Tibial nerve (tissue), 4 donors: ENCODE measurements around the gene MDFIC. TPM values are rescaled to one million over a fixed set of nuclear protein-coding genes. Genes with fewer than 3 reads are reported as not detected.

Source experiments
- DNase-seq, 2 donors: peaks; one replicate each; pipeline ENCODE4 v3.0.0-alpha.2; 2019; ENCODE audit warnings: low spot score in 2 of 2
- H3K27ac ChIP-seq, 4 donors: fragments of 200-600 bp; sonication (generic) in 3 of 4; one replicate each; pipeline ENCODE4 v1.5.1; 2017 to 2019; ENCODE audit warnings: mild to moderate bottlenecking in 1 of 4
- H3K27me3 ChIP-seq, 2 donors: fragments of 200-600 bp; sonication (generic) in 1 of 2; one replicate each; pipeline versions ENCODE4 v1.5.1 to v1.6.0; 2017 to 2019
- H3K36me3 ChIP-seq, 3 donors: fragments of 200-600 bp; sonication (generic); one replicate each; pipeline ENCODE4 v1.5.1; 2018 to 2019
- H3K4me1 ChIP-seq, 4 donors: fragments of 200-600 bp; sonication (generic) in 3 of 4; one replicate each; pipeline ENCODE4 v1.5.1; 2017 to 2019
- H3K4me3 ChIP-seq, 4 donors: fragments of 200-600 bp; sonication (generic) in 3 of 4; one replicate each; pipeline ENCODE4 v1.5.1; 2017 to 2019; ENCODE audit warnings: mild to moderate bottlenecking in 1 of 4, moderate library complexity in 1 of 4
- H3K9me3 ChIP-seq, 4 donors: fragments of 200-600 bp; sonication (generic) in 3 of 4; one replicate each; pipeline ENCODE4 v1.5.1; 2017 to 2019
- CTCF ChIP-seq, 5 experiments: fragments of 200-600 bp in 3 of 5; fragments of 450-650 bp in 2 of 5; sonication (generic) in 3 of 5; IDR thresholded peaks; one replicate each; pipeline ENCODE4 v1.5.1; 2016 to 2019; ENCODE audit warnings: antibody characterized with exemption in 5 of 5, mild to moderate bottlenecking in 3 of 5, moderate library complexity in 2 of 5
- EP300 ChIP-seq, 2 donors: sonication (generic); formaldehyde crosslinking; IDR thresholded peaks; one replicate each; pipeline ENCODE4 v1.6.1; 2017; ENCODE audit warnings: antibody characterized with exemption in 2 of 2, mild to moderate bottlenecking in 1 of 2
- POLR2A ChIP-seq, 2 donors: fragments of 450-650 bp; IDR thresholded peaks; one replicate each; pipeline ENCODE4 v1.6.1; 2017; ENCODE audit warnings: antibody characterized with exemption in 2 of 2, mild to moderate bottlenecking in 2 of 2, moderate library complexity in 2 of 2
- WGBS, 2 donors: methylation state at CpG; one replicate each; pipeline ENCODE4 v1.1.5; 2018; 5-methylcytosine and 5-hydroxymethylcytosine counted together
- total RNA-seq, 4 donors: library from RNA; depleted of rRNA; stranded (reverse); fragments of >200 nt; gene quantifications; one replicate each; pipeline ENCODE4 v1.1.0, GENCODE V29; 2016

The MDFIC gene
- total RNA-seq, 4 donors from 2014 or later, result 41.2 to 72.2 (median 67.4) TPM

GRCh38 chr7:115058726-115059125 lies 136.8 kb downstream of the MDFIC start:
- H3K4me3 ChIP-seq, result no peak overlapping the region
- H3K4me1 ChIP-seq, result peaks cover 0 to 20% (median 2%) of the 10 kb centered on the region in 4 donors
- DNase-seq, result no peak
- no peak for TF ChIP-seq POLR2A (IDR thresholded peaks at IDR 0.05)
- no peak for TF ChIP-seq EP300 (IDR thresholded peaks at IDR 0.05)
- no peak for TF ChIP-seq CTCF (IDR thresholded peaks at IDR 0.05)
- H3K9me3 ChIP-seq, result no peaks in the 10 kb centered on the region
- peak overlapping the region in 1 of 4 donors; percentile 15 for H3K27ac ChIP-seq
- WGBS, 2 donors, result 30 to 32% methylated on average over 3 of the region's 3 CpGs
- no peaks in the 10 kb centered on the region for H3K27me3 ChIP-seq
- no peaks in the 10 kb centered on the region for H3K36me3 ChIP-seq

GRCh38 chr7:115059321-115059720 lies 137.4 kb downstream of the MDFIC start:
- peaks cover 0 to 20% (median 2%) of the 10 kb centered on the region in 4 donors for H3K4me1 ChIP-seq
- H3K4me3 ChIP-seq, result no peak overlapping the region
- peak overlapping the region in 2 of 4 donors; percentile 59 to 66 for H3K27ac ChIP-seq
- no peak for TF ChIP-seq CTCF (IDR thresholded peaks at IDR 0.05)
- no peak for TF ChIP-seq POLR2A (IDR thresholded peaks at IDR 0.05)
- TF ChIP-seq EP300 (IDR thresholded peaks at IDR 0.05), result peak in 1 of 2 donors; percentile 43
- no peaks in the 10 kb centered on the region for H3K9me3 ChIP-seq
- H3K36me3 ChIP-seq, result no peaks in the 10 kb centered on the region
- no peaks in the 10 kb centered on the region for H3K27me3 ChIP-seq
- peak in 1 of 2 donors; percentile 11 for DNase-seq

- Histone ChIP-seq H3K27ac (peak overlapping the region in 2 of 4 donors; percentile 59 to 66), H3K36me3 (no peaks in the 10 kb centered on the region), H3K4me3 (no peak overlapping the region), H3K9me3 (no peaks in the 10 kb centered on the region), H3K4me1 (peaks cover 0 to 20% (median 2%) of the 10 kb centered on the region in 4 donors), H3K27me3 (no peaks in the 10 kb centered on the region)
- TF ChIP-seq POLR2A (IDR thresholded peaks at IDR 0.05) (no peak), EP300 (IDR thresholded peaks at IDR 0.05) (peak; percentile 39 to 47)
- 55 to 59% methylated on average over 5 of the region's 5 CpGs for WGBS, 2 donors
- no peak for DNase-seq
These were observed 138.4 kb downstream of the MDFIC start for GRCh38 chr7:115060095-115060870.

- WGBS, 2 donors, result 58 to 77% methylated on average over 2 of the region's 2 CpGs
- DNase-seq, result no peak
- Histone ChIP-seq H3K4me1 (peaks cover 0 to 16% (median 0%) of the 10 kb centered on the region in 4 donors), H3K36me3 (no peaks in the 10 kb centered on the region), H3K27ac (peak overlapping the region in 1 of 4 donors; percentile 36), H3K27me3 (no peaks in the 10 kb centered on the region), H3K9me3 (no peaks in the 10 kb centered on the region), H3K4me3 (no peak overlapping the region)
- no peak for TF ChIP-seq POLR2A (IDR thresholded peaks at IDR 0.05)
- no peak for TF ChIP-seq EP300 (IDR thresholded peaks at IDR 0.05)
- no peak for TF ChIP-seq CTCF (IDR thresholded peaks at IDR 0.05)
These were observed 144.2 kb downstream of the MDFIC start for GRCh38 chr7:115066050-115066449.

GRCh38 chr7:115066634-115067033 lies 144.7 kb downstream of the MDFIC start:
- H3K4me3 ChIP-seq, result no peak overlapping the region
- no peaks in the 10 kb centered on the region for H3K27me3 ChIP-seq
- peaks cover 0 to 16% (median 0%) of the 10 kb centered on the region in 4 donors for H3K4me1 ChIP-seq
- no peaks in the 10 kb centered on the region for H3K9me3 ChIP-seq
- H3K36me3 ChIP-seq, result no peaks in the 10 kb centered on the region
- WGBS, 2 donors, result 74 to 75% methylated on average over 1 of the region's 1 CpG
- TF ChIP-seq EP300 (IDR thresholded peaks at IDR 0.05) (no peak), CTCF (IDR thresholded peaks at IDR 0.05) (no peak), POLR2A (IDR thresholded peaks at IDR 0.05) (no peak)
- H3K27ac ChIP-seq, result no peak overlapping the region
- DNase-seq, result no peak
